Progenitor cell of endocrine pancreas (in vitro differentiated cells): ENCODE data around the gene ASB18. TPM values are rescaled to one million over a fixed set of nuclear protein-coding genes. Genes with fewer than 3 reads are reported as not detected.

Source experiments
- DNase-seq: peaks from one replicate; pipeline ENCODE4 v3.0.0; 2021; ENCODE audit warnings: low spot score; ENCODE audit not compliant: unreplicated experiment
- H3K27ac Mint-ChIP-seq: 2 replicates; pipeline ENCODE4 v1.8.0; 2021; ENCODE audit warnings: mild to moderate bottlenecking, moderate library complexity, mixed read lengths
- H3K27me3 Mint-ChIP-seq: 2 replicates; pipeline ENCODE4 v1.8.0; 2021; ENCODE audit warnings: mixed read lengths
- H3K36me3 Mint-ChIP-seq: 2 replicates; pipeline ENCODE4 v1.8.0; 2022; ENCODE audit warnings: mixed read lengths; ENCODE audit not compliant: insufficient read depth
- H3K4me1 Mint-ChIP-seq: 2 replicates; pipeline ENCODE4 v1.8.0; 2021; ENCODE audit warnings: low read depth, mixed read lengths
- H3K4me3 Mint-ChIP-seq: 2 replicates; pipeline ENCODE4 v1.8.0; 2021; ENCODE audit warnings: low read depth, mild to moderate bottlenecking, moderate library complexity, mixed read lengths
- H3K9me3 Mint-ChIP-seq: 2 replicates; pipeline ENCODE4 v1.8.0; 2021; ENCODE audit warnings: low read depth, mixed read lengths
- total RNA-seq: library from RNA; stranded (reverse); gene quantifications from 2 replicates; pipeline ENCODE4 v1.2.1, GENCODE V29; 2021
- TF ChIP-seq, protein P1 (sequence below): fragments of 200-600 bp; sonication (generic); IDR thresholded peaks from one replicate; pipeline ENCODE4 v1.5.0; 2021; ENCODE audit warnings: antibody characterized with exemption, mild to moderate bottlenecking; ENCODE audit not compliant: unreplicated experiment

The ASB18 gene
- total RNA-seq, 1 donor from 2014 or later, result not detected

DNA sequence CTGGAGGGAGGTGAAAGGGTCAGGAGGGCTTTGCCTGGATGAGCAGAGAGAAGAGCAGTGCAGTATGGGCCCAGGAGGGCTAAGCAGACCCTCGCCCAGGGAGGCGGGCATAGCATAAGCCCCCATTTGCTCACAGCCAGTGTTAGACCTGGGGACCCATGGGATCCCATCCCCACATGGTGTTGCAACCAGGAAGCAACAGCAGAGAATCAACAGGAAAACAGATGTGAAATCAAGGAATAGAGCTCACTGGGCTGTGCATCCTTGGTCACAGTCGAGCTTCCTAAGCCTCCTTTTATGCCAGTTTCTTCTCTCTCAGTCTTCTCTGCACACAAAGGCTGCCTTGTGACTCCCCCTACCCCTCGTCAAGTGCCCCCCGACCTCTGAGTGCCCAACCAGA, 19.9 kb downstream of the ASB18 start:
- no peaks in the 10 kb centered on the region for H3K36me3 Mint-ChIP-seq
- DNase-seq, result no peak
- H3K27ac Mint-ChIP-seq, result no peak overlapping the region
- no peaks in the 10 kb centered on the region for H3K9me3 Mint-ChIP-seq
- no peak overlapping the region for H3K4me3 Mint-ChIP-seq
- TF ChIP-seq, protein P1, sequence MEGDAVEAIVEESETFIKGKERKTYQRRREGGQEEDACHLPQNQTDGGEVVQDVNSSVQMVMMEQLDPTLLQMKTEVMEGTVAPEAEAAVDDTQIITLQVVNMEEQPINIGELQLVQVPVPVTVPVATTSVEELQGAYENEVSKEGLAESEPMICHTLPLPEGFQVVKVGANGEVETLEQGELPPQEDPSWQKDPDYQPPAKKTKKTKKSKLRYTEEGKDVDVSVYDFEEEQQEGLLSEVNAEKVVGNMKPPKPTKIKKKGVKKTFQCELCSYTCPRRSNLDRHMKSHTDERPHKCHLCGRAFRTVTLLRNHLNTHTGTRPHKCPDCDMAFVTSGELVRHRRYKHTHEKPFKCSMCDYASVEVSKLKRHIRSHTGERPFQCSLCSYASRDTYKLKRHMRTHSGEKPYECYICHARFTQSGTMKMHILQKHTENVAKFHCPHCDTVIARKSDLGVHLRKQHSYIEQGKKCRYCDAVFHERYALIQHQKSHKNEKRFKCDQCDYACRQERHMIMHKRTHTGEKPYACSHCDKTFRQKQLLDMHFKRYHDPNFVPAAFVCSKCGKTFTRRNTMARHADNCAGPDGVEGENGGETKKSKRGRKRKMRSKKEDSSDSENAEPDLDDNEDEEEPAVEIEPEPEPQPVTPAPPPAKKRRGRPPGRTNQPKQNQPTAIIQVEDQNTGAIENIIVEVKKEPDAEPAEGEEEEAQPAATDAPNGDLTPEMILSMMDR, result no peak
- no peaks in the 10 kb centered on the region for H3K4me1 Mint-ChIP-seq
- peaks cover 43% of the 10 kb centered on the region for H3K27me3 Mint-ChIP-seq

DNA sequence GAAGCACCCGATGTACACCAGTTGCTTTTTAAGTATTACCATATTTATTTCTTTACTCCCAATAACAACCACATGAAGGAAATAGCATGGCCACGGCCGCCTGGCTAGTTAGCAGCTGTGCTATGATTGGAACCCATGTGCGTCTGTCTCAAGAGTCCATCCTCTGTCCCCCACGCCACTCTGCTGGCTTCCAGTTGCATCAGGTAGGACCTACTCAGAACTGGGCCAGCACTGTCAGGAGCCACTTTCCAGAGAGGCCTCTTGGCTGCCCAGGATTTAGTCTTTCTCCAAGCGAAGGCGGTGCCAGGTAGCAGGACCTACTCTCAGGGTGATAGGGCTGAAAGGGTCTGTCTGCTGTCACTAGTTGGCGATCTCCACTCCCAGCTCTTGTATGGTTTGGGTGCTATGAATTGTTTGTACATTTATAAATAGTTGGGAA, 22.1 kb downstream of the ASB18 start:
- TF ChIP-seq, protein P1, result no peak
- Mint-ChIP-seq H3K36me3 (no peaks in the 10 kb centered on the region), H3K9me3 (no peaks in the 10 kb centered on the region), H3K27ac (no peak overlapping the region), H3K27me3 (peaks cover 51% of the 10 kb centered on the region), H3K4me1 (no peaks in the 10 kb centered on the region), H3K4me3 (no peak overlapping the region)
- no peak for DNase-seq

- Mint-ChIP-seq H3K27ac (no peak overlapping the region), H3K36me3 (no peaks in the 10 kb centered on the region), H3K4me1 (peaks cover 2% of the 10 kb centered on the region), H3K27me3 (peaks cover 51% of the 10 kb centered on the region), H3K9me3 (no peaks in the 10 kb centered on the region), H3K4me3 (no peak overlapping the region)
- no peak for DNase-seq
- TF ChIP-seq, protein P1, result no peak
Measured at GRCh38 chr2:236241181-236242056, 22.8 kb downstream of the ASB18 start.

DNA sequence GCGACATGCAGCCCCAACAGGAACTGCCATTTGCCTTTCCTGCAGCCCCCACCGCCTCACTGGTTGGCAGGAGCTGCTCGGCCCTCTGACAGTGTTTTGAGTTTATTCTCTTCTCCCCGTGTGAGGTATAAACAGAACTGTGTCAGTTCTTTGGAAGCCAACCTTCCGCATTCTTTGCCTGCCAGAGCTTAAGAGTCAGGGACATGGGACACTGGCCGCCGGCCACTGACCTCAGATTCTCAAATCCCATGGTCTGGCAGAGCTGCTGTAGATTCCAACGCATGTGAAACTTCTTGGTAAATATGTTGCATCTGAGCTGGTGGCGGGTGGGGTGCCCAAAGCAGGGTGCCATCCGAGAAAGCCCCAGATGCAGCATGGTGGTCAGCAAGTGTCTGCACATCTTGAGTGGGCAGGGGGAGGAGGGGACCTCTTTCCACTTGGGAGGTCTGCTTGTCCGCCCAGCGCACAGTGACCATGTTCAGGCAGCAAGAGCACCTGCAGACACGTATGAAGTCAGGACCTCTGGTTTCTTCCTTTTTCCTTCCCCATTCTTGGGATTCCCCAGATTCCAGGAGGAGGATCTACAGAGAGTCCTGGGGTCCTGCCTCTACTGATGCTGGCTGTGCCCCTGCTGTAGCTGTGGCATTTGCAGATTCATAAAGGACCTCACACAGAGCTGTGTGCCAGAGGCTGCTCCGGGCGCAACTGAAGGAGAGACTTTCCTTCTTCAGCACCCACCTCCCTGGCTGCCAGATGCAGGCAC, 23.8 kb downstream of the ASB18 start:
- H3K27ac Mint-ChIP-seq, result no peak overlapping the region
- peaks cover 56% of the 10 kb centered on the region for H3K27me3 Mint-ChIP-seq
- no peaks in the 10 kb centered on the region for H3K36me3 Mint-ChIP-seq

More for the DNA sequence above, 23.8 kb downstream of the ASB18 start:
- TF ChIP-seq, protein P1, result no peak
- Mint-ChIP-seq H3K4me1 (peaks cover 2% of the 10 kb centered on the region), H3K4me3 (no peak overlapping the region), H3K9me3 (no peaks in the 10 kb centered on the region)
- no peak for DNase-seq
